K562 (cell line): ENCODE data around the gene HIVEP3. TPM values are rescaled to one million over a fixed set of nuclear protein-coding genes. Genes with fewer than 3 reads are reported as not detected.

ENCODE experiments used
- ATAC-seq: fragments of 200-7000 bp; cut with Tn5 transposase; 3 replicates; pipeline ENCODE4 v1.9.1; 2020; ENCODE audit warnings: moderate library complexity
- BruUV-seq: library from RNA; stranded (reverse); fragments of 400-500 nt; replicated peaks from 2 replicates; lab custom pipeline; 2021; lab: Mats Ljungman, UMichigan
- CTCF ChIA-PET: fragments of 300-600 bp; formaldehyde crosslinking; extraction: SDS; loops from one replicate; lab custom pipeline; 2021; ENCODE audit warnings: low intra/inter-chr PET ratio; lab: Yijun Ruan, JAX
- POLR2A ChIA-PET: fragments of 300-600, 350-650 bp; sonication (Branson Sonifier 250); formaldehyde crosslinking; extraction: SDS; loops from one replicate; lab custom pipeline; 2021; ENCODE audit warnings: antibody characterized with exemption, inconsistent platforms; lab: Yijun Ruan, JAX
- DNase-seq, 4 experiments: peaks; one replicate each; pipeline versions ENCODE4 v3.0.0 to v3.0.0-alpha.2; 2011 to 2018; ENCODE audit warnings: low spot score in 3 of 4, mixed read lengths in 3 of 4; ENCODE audit errors: extremely low read depth in 1 of 4
- FAIRE-seq: peaks from 2 replicates; lab custom pipeline; 2011; peaks lifted over from hg19 to GRCh38; lab: Jason Lieb, UNC
- H2AFZ ChIP-seq: 2 replicates; pipeline ENCODE4 v1.6.0; 2011; ENCODE audit warnings: low read depth, low read length, control low read depth, inconsistent platforms
- H3K27ac ChIP-seq: fragments of 200-600 bp; 3 replicates; pipeline ENCODE4 v1.8.0; 2011; ENCODE audit warnings: low read depth, mild to moderate bottlenecking, control low read depth, inconsistent platforms, low read length, moderate library complexity, mixed read lengths; ENCODE audit errors: extremely low read depth
- H3K27me3 ChIP-seq, 2 experiments: fragments of 300-600 bp in 1 of 2; 2 replicates in 1 of 2; 3 replicates in 1 of 2; pipeline versions ENCODE4 v1.6.0 to v1.8.0; 2011; ENCODE audit warnings: inconsistent platforms in 2 of 2, low read length in 2 of 2, mild to moderate bottlenecking in 1 of 2, mixed read lengths in 1 of 2, moderate library complexity in 1 of 2; ENCODE audit not compliant: control insufficient read depth in 2 of 2, insufficient read depth in 2 of 2
- H3K36me3 ChIP-seq: fragments of 300-600 bp; 3 replicates; pipeline ENCODE4 v1.8.0; 2011; ENCODE audit warnings: mild to moderate bottlenecking, low read length, inconsistent platforms; ENCODE audit not compliant: control insufficient read depth, insufficient read depth
- H3K4me1 ChIP-seq, 2 experiments: fragments of 200-600 bp in 1 of 2; replicated peaks in 1 of 2; 2 replicates in 1 of 2; 3 replicates in 1 of 2; pipeline versions ENCODE4 v1.5.1 to v1.8.0; 2011; ENCODE audit warnings: inconsistent platforms in 2 of 2, low read length in 2 of 2, mild to moderate bottlenecking in 1 of 2, mixed read lengths in 1 of 2, moderate library complexity in 1 of 2; ENCODE audit not compliant: control insufficient read depth in 2 of 2, insufficient read depth in 2 of 2
- H3K4me2 ChIP-seq: 2 replicates; pipeline ENCODE4 v1.6.1; 2011; ENCODE audit warnings: low read length, control low read depth, inconsistent platforms, mixed read lengths; ENCODE audit not compliant: insufficient read depth
- H3K4me3 ChIP-seq: fragments of 200-600 bp; sonication (generic), shearing (Covaris generic); 2 replicates; pipeline ENCODE4 v1.5.1; 2016; ENCODE audit warnings: control low read depth, inconsistent platforms
- H3K79me2 ChIP-seq: fragments of 200-600 bp; 3 replicates; pipeline ENCODE4 v1.8.0; 2011; ENCODE audit warnings: low read length, inconsistent platforms; ENCODE audit not compliant: control insufficient read depth, insufficient read depth
- H3K9ac ChIP-seq, 2 experiments: 2 replicates each; pipeline versions ENCODE4 v1.6.0 to v1.6.1; 2011; ENCODE audit warnings: low read depth in 2 of 2, low read length in 2 of 2, control low read depth in 1 of 2, inconsistent platforms in 1 of 2, mild to moderate bottlenecking in 1 of 2, mixed read lengths in 1 of 2; ENCODE audit not compliant: insufficient read depth in 1 of 2
- H3K9me1 ChIP-seq: one replicate; pipeline ENCODE4 v1.6.0; 2011; ENCODE audit warnings: inconsistent platforms, mild to moderate bottlenecking, low read length, moderate library complexity; ENCODE audit not compliant: control insufficient read depth, insufficient read depth
- H3K9me3 ChIP-seq: replicated peaks from 2 replicates; pipeline ENCODE4 v1.5.1; 2011; ENCODE audit warnings: low read depth, low read length, inconsistent platforms; ENCODE audit not compliant: control insufficient read depth, insufficient read depth
- H4K20me1 ChIP-seq: replicated peaks from 2 replicates; pipeline ENCODE4 v1.6.1; 2011; ENCODE audit warnings: low read length, inconsistent platforms, mixed read lengths; ENCODE audit not compliant: control insufficient read depth, insufficient read depth
- ARNT ChIP-seq, 2 experiments: fragments of 450-650 bp; IDR thresholded peaks; 2 replicates each; pipeline ENCODE4 v1.6.1; 2016; ENCODE audit warnings: mild to moderate bottlenecking in 1 of 2
- CLOCK ChIP-seq: fragments of 250-450 bp; sonication (Bioruptor Pico); IDR thresholded peaks from 2 replicates; pipeline ENCODE4 v1.4.0; 2020; ENCODE audit warnings: mild to moderate bottlenecking, moderate library complexity, borderline replicate concordance
- GTF2F1 ChIP-seq: IDR thresholded peaks from 2 replicates; pipeline ENCODE4 v1.6.1; 2011; ENCODE audit warnings: low read depth, low read length, improper control_type of control experiment
- HDAC8 ChIP-seq: fragments of 450-650 bp; IDR thresholded peaks from 2 replicates; pipeline ENCODE4 v1.6.1; 2016; ENCODE audit warnings: mild to moderate bottlenecking, missing genetic modification characterization, moderate library complexity, missing compliant biosample characterization
- KLF1 ChIP-seq: fragments of 450-650 bp; IDR thresholded peaks from 2 replicates; pipeline ENCODE4 v1.6.1; 2016; ENCODE audit warnings: missing genetic modification characterization, missing compliant biosample characterization
- MYBL2 ChIP-seq, 2 experiments: fragments of 450-650 bp in 1 of 2; sonication (generic) in 1 of 2; formaldehyde crosslinking in 1 of 2; IDR thresholded peaks; 2 replicates each; pipeline versions ENCODE4 v1.6.1 to v1.8.1; 2017 to 2022; ENCODE audit warnings: borderline replicate concordance in 1 of 2, inconsistent platforms in 1 of 2, low read depth in 1 of 2, mild to moderate bottlenecking in 1 of 2, missing genetic modification reagents in 1 of 2, moderate library complexity in 1 of 2
- MYNN ChIP-seq, 2 experiments: sonication (generic); formaldehyde crosslinking in 1 of 2; IDR thresholded peaks; 2 replicates each; pipeline versions ENCODE4 v1.5.0 to v1.6.1; 2016 to 2020; ENCODE audit warnings: antibody characterized with exemption in 1 of 2, missing genetic modification reagents in 1 of 2
- PHB ChIP-seq: fragments of 250-450 bp; sonication (Bioruptor Pico); IDR thresholded peaks from 2 replicates; pipeline ENCODE4 v1.5.0; 2021
- RBM34 ChIP-seq: fragments of 200-400 bp; formaldehyde crosslinking; IDR thresholded peaks from 2 replicates; pipeline ENCODE4 v1.6.1; 2018; ENCODE audit warnings: low read length, borderline replicate concordance; ENCODE audit not compliant: insufficient read depth
- SAFB2 ChIP-seq: fragments of 200-400 bp; formaldehyde crosslinking; IDR thresholded peaks from 2 replicates; pipeline ENCODE4 v1.6.1; 2018; ENCODE audit warnings: borderline replicate concordance, low read length, low read depth, moderate library complexity; ENCODE audit not compliant: severe bottlenecking
- TARDBP ChIP-seq: fragments of 450-650 bp; IDR thresholded peaks from 2 replicates; pipeline ENCODE4 v1.6.1; 2016
- ZNF445 ChIP-seq: fragments of 250-450 bp; sonication (Bioruptor Pico); IDR thresholded peaks from 2 replicates; pipeline ENCODE4 v1.4.0; 2020; ENCODE audit warnings: low read depth, mild to moderate bottlenecking, moderate library complexity
- ZNF75A ChIP-seq: fragments of 450-650 bp; formaldehyde crosslinking; IDR thresholded peaks from 2 replicates; pipeline ENCODE4 v1.4.0; 2020; ENCODE audit warnings: mild to moderate bottlenecking
- WGBS: fragments of 100-300 bp; shearing (Covaris generic); methylation state at CpG from one replicate; pipeline ENCODE4 v1.1.6; 2016; ENCODE audit warnings: low coverage, mixed read lengths; ENCODE audit not compliant: insufficient coverage; ENCODE audit errors: missing lambda C conversion rate; 5-methylcytosine and 5-hydroxymethylcytosine counted together
- in situ Hi-C: fragments of 300-500 bp; cut with MboI; formaldehyde crosslinking; loops from 4 replicates; pipeline ENCODE4 v1.15.0; 2018; ENCODE audit warnings: inconsistent platforms, mixed read lengths
- intact Hi-C: fragments of 100-400 bp; cut with micrococcal nuclease; formaldehyde crosslinking; loops from 2 replicates; pipeline ENCODE4 v1.14.2; 2022
- polyA plus RNA-seq, 8 experiments: library from polyadenylated mRNA; depleted of rRNA in 4 of 8; stranded (reverse) in 5 of 8; unstranded in 3 of 8; fragments of >200 nt; fragmentation: Nextera tagmentation in 2 of 8; fragmentation: Illumina TruSeq in 1 of 8; extraction: Ambion mirVana in 2 of 8; extraction: Trizol in 1 of 8; gene quantifications; 2 replicates each; pipeline versions ENCODE4 v1.2.1 to v1.2.3, GENCODE V29; 2011 to 2014; ENCODE audit warnings: inconsistent platforms in 1 of 8, missing spikeins in 1 of 8
- total RNA-seq, 7 experiments: library from RNA; depleted of rRNA in 6 of 7; stranded (reverse); fragments of >200 nt in 6 of 7; fragmentation: Illumina TruSeq in 2 of 7; extraction: Trizol in 2 of 7; gene quantifications; 2 replicates each; pipeline versions ENCODE4 v1.2.1 to v1.2.3, GENCODE V29; 2011 to 2021; ENCODE audit warnings: low replicate concordance in 1 of 7

The HIVEP3 gene
- total and polyA plus RNA-seq, 9 of the 15 experiments (the other 6 are each of a cell fraction or from before 2014, with no cell fraction given) = 0.09 to 0.58 (median 0.34) TPM; not detected in 1

DNA sequence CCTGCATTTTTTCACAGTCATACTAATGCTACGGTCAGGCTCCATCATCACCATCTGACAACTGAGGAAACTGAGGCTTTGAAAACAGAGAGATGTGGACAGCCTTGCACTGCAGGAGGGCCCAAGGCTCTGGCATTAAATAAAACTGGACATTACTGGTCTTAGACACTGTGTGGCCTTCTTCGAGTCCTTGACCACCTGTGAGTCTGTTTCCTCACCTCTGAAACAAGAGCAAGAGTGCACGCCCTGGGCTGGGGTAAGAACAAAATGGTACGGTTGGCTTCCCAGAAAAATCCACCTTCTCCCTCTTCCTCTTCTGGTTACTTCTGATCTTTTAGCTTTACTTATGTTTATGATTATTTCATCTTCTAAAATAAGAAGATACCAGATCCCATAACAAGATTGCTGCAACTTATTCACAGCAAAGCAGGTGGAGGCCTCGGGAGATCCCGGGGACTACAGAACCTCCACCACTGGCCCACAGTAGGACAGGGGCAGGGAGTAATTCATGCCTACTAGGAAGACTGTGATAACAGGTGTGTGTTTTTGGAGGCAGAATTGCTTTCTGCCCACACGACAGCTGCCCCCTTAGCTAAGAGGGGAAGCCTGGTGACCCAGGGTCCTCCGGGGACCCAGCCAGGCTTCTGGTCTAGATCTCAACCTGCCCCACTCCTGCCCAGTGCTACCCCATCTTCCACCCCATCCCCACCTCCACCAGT is 277.8 kb downstream of the HIVEP3 start:
- Histone ChIP-seq H2AFZ (no peak overlapping the region), H3K9me1 (no peaks in the 10 kb centered on the region), H3K27me3 (peaks cover 7 to 39% of the 10 kb centered on the region in 2 experiments), H3K9ac (no peak overlapping the region), H3K27ac (no peak overlapping the region), H3K4me1 (no peaks in the 10 kb centered on the region), H3K36me3 (no peaks in the 10 kb centered on the region), H3K9me3 (no peaks in the 10 kb centered on the region), H3K79me2 (no peaks in the 10 kb centered on the region), H3K4me2 (no peak overlapping the region), H3K4me3 (no peak overlapping the region), H4K20me1 (no peaks in the 10 kb centered on the region; the same call in none of the 2 replicates)
- FAIRE-seq (no peak), DNase-seq (no peak), ATAC-seq (no peak)
- WGBS = 0% methylated on average over 8 of the region's 8 CpGs
- TF ChIP-seq HDAC8 = no peak
- no peak for TF ChIP-seq ARNT (IDR thresholded peaks at IDR 0.05)
- TF ChIP-seq GTF2F1 = no peak
- TF ChIP-seq ZNF75A (CRISPR knock-in tag) = no peak
- TF ChIP-seq TARDBP = no peak
- TF ChIP-seq KLF1 (tag) = no peak
- no peak for TF ChIP-seq RBM34
- TF ChIP-seq CLOCK (CRISPR knock-in tag) = no peak
- TF ChIP-seq SAFB2 = no peak
- TF ChIP-seq MYBL2 (IDR thresholded peaks at IDR 0.05; ENCODE audit: low read depth) = no peak
- TF ChIP-seq MYBL2 (CRISPR knock-in tag; IDR thresholded peaks at IDR 0.05; ENCODE audit: borderline replicate concordance) = no peak
- TF ChIP-seq ZNF445 (CRISPR knock-in tag) = no peak
- TF ChIP-seq PHB (CRISPR knock-in tag) = no peak
- no peak for TF ChIP-seq MYNN (IDR thresholded peaks at IDR 0.05)
- TF ChIP-seq MYNN (CRISPR knock-in tag; IDR thresholded peaks at IDR 0.05) = no peak
- ChIA-PET CTCF (no interaction called here), POLR2A (interaction anchor here (0.6 to 1.9 kb wide), 3 partner anchors 11 to 86 kb away, joined by 3 to 5 read pairs (median 4); no protein-coding TSS in a partner anchor)
- BruUV-seq = no TSS peak
- intact Hi-C loops (no loop called here), in situ Hi-C loops (no loop called here)
